DOHH2 (cell line): ENCODE results near the gene ZNF805.

Source experiments
- EZH2phosphoT487 ChIP-seq: fragments of 200-600 bp; sonication (generic); IDR thresholded peaks from 2 replicates; pipeline ENCODE4 v1.6.1; 2017; ENCODE audit warnings: borderline replicate concordance, mild to moderate bottlenecking, antibody characterized with exemption, low read length, moderate library complexity, mixed read lengths
- TF ChIP-seq, protein P1 (sequence below): fragments of 200-600 bp; sonication (generic); IDR thresholded peaks from one replicate; pipeline ENCODE4 v1.5.1; 2014; ENCODE audit warnings: antibody characterized with exemption, mild to moderate bottlenecking, low read depth, low read length; ENCODE audit not compliant: poor library complexity, severe bottlenecking

DNA sequence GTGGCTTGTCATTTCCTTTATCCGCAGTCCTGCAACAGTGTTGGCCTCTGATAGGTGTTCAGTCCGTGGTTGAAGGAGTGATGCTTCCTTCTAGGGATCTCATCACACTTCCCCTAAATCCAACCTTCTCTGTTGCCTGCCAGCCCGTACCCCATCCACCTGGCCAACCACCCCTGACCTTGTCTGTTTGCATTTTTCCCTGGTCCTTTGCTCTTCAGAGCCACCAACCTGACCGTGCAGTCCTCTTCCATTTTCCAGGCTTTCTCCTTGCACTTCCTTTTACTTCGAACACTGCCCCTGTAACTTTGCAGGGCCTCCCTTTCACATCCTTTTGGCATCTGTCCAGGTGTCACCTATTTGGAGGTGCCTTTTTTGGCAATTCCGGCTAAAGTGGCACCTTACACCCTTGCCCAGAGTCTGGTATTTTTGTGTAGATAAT lies 40.5 kb downstream of the ZNF805 start:
- TF ChIP-seq, protein P1, sequence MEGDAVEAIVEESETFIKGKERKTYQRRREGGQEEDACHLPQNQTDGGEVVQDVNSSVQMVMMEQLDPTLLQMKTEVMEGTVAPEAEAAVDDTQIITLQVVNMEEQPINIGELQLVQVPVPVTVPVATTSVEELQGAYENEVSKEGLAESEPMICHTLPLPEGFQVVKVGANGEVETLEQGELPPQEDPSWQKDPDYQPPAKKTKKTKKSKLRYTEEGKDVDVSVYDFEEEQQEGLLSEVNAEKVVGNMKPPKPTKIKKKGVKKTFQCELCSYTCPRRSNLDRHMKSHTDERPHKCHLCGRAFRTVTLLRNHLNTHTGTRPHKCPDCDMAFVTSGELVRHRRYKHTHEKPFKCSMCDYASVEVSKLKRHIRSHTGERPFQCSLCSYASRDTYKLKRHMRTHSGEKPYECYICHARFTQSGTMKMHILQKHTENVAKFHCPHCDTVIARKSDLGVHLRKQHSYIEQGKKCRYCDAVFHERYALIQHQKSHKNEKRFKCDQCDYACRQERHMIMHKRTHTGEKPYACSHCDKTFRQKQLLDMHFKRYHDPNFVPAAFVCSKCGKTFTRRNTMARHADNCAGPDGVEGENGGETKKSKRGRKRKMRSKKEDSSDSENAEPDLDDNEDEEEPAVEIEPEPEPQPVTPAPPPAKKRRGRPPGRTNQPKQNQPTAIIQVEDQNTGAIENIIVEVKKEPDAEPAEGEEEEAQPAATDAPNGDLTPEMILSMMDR, result no peak
- no peak for TF ChIP-seq EZH2phosphoT487
